HG02885 (cell line): ENCODE data around the gene GRIN2D.
A peak's percentile ranks its signal among the peaks of the same experiment; 100 is the strongest.

Source experiments
- ATAC-seq: cut with Tn5 transposase; IDR thresholded peaks from one replicate; pipeline ENCODE4 v1.9.1; 2021; ENCODE audit warnings: mild to moderate bottlenecking; ENCODE audit not compliant: unreplicated experiment, poor library complexity

Gene GRIN2D

GRCh38 chr19:48396016-48396823 lies 2.8 kb downstream of the GRIN2D start:
- ATAC-seq, result no peak

DNA sequence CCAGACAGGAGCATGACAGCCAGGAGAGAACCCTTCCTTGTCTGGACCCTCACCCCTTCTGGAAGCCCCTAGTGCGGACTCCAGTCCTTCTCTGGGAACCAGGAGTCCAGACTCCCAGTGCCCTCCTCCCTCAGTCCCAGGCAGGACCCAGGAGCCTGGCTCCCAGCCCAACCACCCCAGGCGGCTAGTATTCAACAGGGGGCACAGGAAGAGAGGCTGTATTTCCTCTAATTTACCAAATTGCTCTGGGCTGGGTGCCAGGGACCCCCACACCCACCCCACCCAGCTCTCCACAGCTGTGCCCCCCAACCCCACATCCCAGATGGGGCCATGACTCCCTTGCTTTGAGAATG lies 3.3 kb downstream of the GRIN2D start:
- ATAC-seq, result no peak

GRCh38 chr19:48397263-48398101 lies 4.0 kb downstream of the GRIN2D start:
- ATAC-seq, result no peak

GRCh38 chr19:48398102-48398374 lies 4.6 kb downstream of the GRIN2D start:
- no peak for ATAC-seq

DNA sequence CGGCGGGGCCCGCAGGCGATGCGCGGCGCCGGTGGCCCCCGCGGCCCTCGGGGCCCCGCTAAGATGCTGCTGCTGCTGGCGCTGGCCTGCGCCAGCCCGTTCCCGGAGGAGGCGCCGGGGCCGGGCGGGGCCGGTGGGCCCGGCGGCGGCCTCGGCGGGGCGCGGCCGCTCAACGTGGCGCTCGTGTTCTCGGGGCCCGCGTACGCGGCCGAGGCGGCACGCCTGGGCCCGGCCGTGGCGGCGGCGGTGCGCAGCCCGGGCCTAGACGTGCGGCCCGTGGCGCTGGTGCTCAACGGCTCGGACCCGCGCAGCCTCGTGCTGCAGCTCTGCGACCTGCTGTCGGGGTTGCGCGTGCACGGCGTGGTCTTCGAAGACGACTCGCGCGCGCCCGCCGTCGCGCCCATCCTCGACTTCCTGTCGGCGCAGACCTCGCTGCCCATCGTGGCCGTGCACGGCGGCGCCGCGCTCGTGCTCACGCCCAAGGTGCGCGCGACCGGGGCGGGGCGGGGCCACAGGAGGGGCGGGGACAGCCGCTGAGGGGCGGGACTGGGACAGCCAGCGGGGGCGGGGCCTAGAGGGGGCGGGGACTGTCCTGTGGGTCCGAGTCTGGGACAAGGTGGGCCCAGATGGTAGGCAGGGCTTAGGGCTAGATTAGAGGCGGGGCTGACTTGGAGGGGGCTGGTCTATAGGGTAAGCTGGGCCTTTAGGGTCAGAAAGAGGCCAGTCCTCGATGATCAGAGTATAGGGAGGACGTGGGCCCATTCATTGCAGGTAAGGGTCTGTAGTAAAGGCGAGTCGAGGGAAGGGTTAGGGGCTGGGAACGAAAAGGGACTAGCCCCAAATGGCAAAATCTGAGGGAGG lies 5.1 kb downstream of the GRIN2D start:
- peak; percentile 61 for ATAC-seq

DNA sequence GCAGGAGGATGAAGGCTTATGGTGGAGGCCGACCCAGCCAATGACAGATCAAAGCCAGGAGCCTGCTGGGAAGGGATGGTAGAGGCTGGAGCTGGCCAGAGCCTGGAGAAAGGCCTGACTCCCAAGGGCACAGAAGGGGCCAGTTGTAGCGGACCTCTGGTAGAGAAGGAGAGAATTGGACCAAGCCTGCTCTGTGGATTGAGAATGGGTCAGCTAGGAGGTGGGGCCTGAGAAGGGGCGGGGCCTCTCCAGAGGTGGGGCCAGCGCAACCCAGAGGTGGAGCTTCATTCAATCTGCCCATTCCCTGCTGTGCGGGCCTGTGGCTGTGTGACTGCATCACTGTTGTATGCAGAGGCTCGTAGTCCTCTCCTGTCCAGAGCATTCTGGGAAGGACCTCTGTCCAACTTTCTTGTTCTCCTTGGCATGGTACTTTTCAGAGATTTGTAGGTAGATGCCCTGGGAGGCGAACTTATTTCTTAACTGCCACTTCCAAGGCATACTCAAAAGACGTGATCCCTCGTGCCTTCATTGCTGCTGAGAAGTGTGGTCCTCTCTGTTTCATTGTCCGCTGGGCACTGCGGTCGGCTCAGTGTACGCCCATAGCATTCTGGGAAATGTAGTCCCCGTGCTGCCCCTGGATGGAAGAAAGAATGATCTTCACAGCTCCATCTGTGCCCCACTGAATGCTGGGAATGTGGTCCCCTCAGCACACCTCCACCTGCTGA lies 6.7 kb downstream of the GRIN2D start:
- no peak for ATAC-seq

DNA sequence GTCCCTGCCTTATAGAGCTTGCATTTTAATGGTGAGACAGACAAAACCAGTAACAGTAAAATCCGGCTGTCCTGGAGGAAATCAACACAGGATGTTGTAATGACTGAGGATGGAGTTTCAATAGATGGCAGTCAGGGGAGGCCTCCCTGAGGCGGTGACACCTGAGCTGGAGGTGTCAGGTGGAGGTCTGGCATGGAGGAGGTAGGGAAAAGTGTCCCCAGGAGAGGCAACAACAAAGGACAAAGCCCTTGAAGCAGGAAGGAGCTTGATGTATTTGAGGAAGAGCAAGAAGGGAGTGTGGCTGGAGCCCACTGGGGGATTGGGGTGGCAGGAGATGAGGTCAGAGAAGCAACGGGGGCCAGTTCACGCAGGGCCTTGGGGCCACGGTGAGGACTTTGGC lies 7.8 kb downstream of the GRIN2D start:
- ATAC-seq, result no peak

- ATAC-seq, result peak; percentile 67
These were observed 10.1 kb downstream of the GRIN2D start for GRCh38 chr19:48403606-48404005.

- no peak for ATAC-seq
These were observed 11.7 kb downstream of the GRIN2D start for GRCh38 chr19:48405010-48405659.

DNA sequence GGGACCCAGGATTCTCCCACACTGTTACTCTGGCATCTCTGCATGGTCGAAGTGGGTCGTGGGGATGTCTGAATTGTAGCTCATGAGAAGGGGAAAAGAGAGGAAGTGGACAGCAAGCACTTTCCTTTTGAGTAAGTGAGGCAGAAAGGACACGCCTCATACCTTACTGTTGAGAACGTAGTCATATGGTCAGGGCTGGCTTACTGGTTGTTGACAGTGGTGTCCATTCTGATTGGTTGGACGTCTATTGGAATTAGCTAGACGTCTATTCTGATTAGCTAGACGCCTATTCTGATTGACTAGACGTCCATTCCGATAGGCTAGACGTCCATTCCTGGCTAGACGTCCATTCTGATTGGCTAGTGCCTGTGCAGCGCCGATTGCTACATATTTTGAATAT lies 12.4 kb downstream of the GRIN2D start:
- ATAC-seq, result no peak

DNA sequence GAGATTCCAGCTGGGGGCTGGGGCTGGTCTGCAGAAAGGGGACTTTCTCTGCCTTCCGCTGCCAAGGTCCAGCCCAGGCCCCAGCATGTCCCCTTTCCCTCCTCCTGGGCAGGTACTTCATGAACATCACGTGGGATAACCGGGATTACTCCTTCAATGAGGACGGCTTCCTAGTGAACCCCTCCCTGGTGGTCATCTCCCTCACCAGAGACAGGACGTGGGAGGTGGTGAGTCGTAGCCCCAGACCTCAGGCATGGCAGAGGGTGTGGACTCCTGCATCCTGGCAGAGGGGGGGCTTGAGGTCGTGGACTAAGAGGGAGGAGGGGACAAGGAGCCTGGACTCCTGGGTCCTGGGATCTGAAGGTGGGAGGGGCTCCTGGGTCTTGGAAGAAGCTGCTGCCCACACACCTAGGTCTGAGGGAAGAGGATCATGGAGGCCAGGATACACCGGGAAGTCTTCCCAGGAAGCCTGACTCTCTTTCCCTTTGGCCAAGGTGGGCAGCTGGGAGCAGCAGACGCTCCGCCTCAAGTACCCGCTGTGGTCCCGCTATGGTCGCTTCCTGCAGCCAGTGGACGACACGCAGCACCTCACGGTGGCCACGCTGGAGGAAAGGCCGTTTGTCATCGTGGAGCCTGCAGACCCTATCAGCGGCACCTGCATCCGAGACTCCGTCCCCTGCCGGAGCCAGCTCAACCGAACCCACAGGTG lies 20.6 kb downstream of the GRIN2D start:
- ATAC-seq, result no peak

- ATAC-seq, result no peak
These were observed 21.9 kb downstream of the GRIN2D start for GRCh38 chr19:48415395-48415794.

DNA sequence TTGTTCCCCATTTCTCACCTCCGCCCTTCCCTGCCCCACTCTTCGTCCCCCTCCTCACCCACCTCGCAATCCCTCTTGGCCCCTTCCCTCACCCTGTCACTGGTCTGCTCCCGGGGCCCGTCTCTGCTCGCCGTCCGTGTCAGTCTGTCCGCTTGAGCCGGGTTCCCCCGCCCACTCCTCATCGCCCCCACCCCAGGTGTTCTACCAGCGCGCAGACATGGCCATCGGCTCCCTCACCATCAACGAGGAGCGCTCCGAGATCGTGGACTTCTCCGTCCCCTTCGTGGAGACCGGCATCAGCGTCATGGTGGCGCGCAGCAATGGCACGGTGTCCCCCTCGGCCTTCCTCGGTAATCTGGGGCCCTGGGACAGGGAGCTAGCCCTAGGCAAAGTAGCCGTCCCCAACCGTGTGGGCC lies 22.3 kb downstream of the GRIN2D start:
- ATAC-seq, result no peak

DNA sequence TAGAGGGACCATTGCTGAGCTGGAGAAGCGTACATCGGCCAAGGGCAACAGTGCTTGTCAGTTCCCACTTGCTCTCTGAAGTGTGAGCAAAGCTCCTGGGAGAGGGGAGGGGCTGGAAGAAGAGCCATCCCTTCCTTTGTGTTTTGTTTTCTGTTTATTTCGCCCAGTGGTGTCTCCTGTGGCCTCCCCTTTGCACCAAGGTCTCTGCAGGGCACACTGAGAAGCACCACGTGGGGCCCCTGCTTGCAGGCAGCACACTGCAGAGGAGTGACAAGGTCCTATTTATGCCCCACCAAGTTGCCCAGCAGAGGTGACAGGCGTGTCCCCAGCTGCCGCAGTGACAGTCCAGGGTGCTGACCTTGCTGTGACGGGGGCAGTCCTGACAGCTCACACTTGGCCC lies 24.0 kb downstream of the GRIN2D start:
- no peak for ATAC-seq

- no peak for ATAC-seq
These were observed 25.0 kb downstream of the GRIN2D start for GRCh38 chr19:48418317-48419064.

DNA sequence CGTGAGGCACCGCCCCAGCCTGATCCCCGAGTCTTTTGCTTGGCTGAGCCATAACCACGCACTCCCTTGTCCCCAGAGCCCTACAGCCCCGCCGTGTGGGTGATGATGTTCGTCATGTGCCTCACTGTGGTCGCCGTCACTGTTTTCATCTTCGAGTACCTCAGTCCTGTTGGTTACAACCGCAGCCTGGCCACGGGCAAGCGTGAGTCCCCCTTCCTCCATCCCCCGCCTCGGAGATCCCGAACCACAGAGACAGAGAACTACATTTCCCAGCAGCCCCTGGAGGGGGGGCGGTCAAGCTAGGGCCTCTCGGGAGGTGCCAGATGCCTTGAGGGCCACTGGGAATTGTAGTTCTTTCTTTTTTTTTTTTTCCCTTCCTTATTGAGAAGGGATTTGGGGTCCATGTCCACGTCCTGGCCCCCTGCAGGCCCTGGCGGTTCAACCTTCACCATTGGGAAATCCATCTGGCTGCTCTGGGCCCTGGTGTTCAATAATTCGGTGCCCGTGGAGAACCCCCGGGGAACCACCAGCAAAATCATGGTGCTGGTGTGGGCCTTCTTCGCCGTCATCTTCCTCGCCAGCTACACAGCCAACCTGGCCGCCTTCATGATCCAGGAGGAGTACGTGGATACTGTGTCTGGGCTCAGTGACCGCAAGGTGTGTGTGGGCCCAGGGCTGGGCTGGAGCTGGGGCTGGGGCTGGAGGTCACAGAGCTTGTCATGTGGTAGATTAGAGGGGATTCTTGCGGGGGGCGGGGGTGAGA lies 25.9 kb downstream of the GRIN2D start:
- ATAC-seq, result peak; percentile 71

- no peak for ATAC-seq
These were observed 28.1 kb downstream of the GRIN2D start for GRCh38 chr19:48421548-48421947.

- ATAC-seq, result no peak
These were observed 31.3 kb downstream of the GRIN2D start for GRCh38 chr19:48424694-48425219.
